RCC 7860 (cell line): ENCODE results near the gene VCP.
A peak's percentile ranks its signal among the peaks of the same experiment; 100 is the strongest.

Source experiments
- DNase-seq: peaks from one replicate; pipeline ENCODE4 v3.0.0-alpha.2; 2015; ENCODE audit warnings: low spot score
- FAIRE-seq: peaks from 2 replicates; lab custom pipeline; 2012; peaks lifted over from hg19 to GRCh38; lab: Jason Lieb, UNC

Gene VCP

GRCh38 chr9:35067056-35067455 lies 5.4 kb downstream of the VCP start:
- FAIRE-seq (no peak), DNase-seq (no peak)

- DNase-seq, result no peak
- FAIRE-seq, result no peak
These were observed 11.7 kb downstream of the VCP start for GRCh38 chr9:35060548-35061207.

GRCh38 chr9:35059438-35059837 lies 13.0 kb downstream of the VCP start:
- no peak for FAIRE-seq
- DNase-seq, result no peak

GRCh38 chr9:35057271-35057620 lies 15.2 kb downstream of the VCP start:
- no peak for DNase-seq
- FAIRE-seq, result no peak

GRCh38 chr9:35056571-35057270 lies 15.7 kb downstream of the VCP start:
- DNase-seq (no peak), FAIRE-seq (no peak)

- DNase-seq (no peak), FAIRE-seq (no peak)
These were observed 17.4 kb downstream of the VCP start for GRCh38 chr9:35054871-35055644.

GRCh38 chr9:35054185-35054835 lies 18.1 kb downstream of the VCP start:
- DNase-seq (no peak), FAIRE-seq (no peak)

- DNase-seq, result no peak
- FAIRE-seq, result no peak
These were observed 21.1 kb downstream of the VCP start for GRCh38 chr9:35051069-35051967.

- DNase-seq (no peak), FAIRE-seq (no peak)
These were observed 23.9 kb downstream of the VCP start for GRCh38 chr9:35048511-35048910.

- FAIRE-seq, result no peak
- no peak for DNase-seq
These were observed 28.4 kb downstream of the VCP start for GRCh38 chr9:35044071-35044470.

- DNase-seq (no peak), FAIRE-seq (no peak)
These were observed 29.4 kb downstream of the VCP start for GRCh38 chr9:35042891-35043545.

GRCh38 chr9:35042081-35042604 lies 30.3 kb downstream of the VCP start:
- FAIRE-seq (no peak), DNase-seq (peak; percentile 28)

GRCh38 chr9:35035851-35036701 lies 36.3 kb downstream of the VCP start:
- FAIRE-seq, result no peak
- no peak for DNase-seq

- no peak for FAIRE-seq
- DNase-seq, result no peak
These were observed 39.3 kb downstream of the VCP start for GRCh38 chr9:35033101-35033500.

- no peak for DNase-seq
- no peak for FAIRE-seq
These were observed 42.6 kb downstream of the VCP start for GRCh38 chr9:35029852-35030251.

- DNase-seq (no peak), FAIRE-seq (no peak)
These were observed 43.2 kb downstream of the VCP start for GRCh38 chr9:35029241-35029640.

GRCh38 chr9:35028341-35028740 lies 44.1 kb downstream of the VCP start:
- FAIRE-seq, result no peak
- no peak for DNase-seq

GRCh38 chr9:35027860-35028259 lies 44.6 kb downstream of the VCP start:
- DNase-seq, result no peak
- FAIRE-seq, result no peak

- FAIRE-seq, result no peak
These were observed 45.1 kb downstream of the VCP start for GRCh38 chr9:35027374-35027773.

More at GRCh38 chr9:35027374-35027773, 45.1 kb downstream of the VCP start:
- DNase-seq, result no peak
